ENCODE data around the gene PTCRA. TPM values are rescaled to one million over a fixed set of nuclear protein-coding genes. Genes with fewer than 3 reads are reported as not detected.
A peak's percentile ranks its signal among the peaks of the same experiment; 100 is the strongest.

Gene PTCRA
- total and polyA plus RNA-seq, 2 of the 4 experiments (the other 2 are of a cell fraction) = not detected

DNA sequence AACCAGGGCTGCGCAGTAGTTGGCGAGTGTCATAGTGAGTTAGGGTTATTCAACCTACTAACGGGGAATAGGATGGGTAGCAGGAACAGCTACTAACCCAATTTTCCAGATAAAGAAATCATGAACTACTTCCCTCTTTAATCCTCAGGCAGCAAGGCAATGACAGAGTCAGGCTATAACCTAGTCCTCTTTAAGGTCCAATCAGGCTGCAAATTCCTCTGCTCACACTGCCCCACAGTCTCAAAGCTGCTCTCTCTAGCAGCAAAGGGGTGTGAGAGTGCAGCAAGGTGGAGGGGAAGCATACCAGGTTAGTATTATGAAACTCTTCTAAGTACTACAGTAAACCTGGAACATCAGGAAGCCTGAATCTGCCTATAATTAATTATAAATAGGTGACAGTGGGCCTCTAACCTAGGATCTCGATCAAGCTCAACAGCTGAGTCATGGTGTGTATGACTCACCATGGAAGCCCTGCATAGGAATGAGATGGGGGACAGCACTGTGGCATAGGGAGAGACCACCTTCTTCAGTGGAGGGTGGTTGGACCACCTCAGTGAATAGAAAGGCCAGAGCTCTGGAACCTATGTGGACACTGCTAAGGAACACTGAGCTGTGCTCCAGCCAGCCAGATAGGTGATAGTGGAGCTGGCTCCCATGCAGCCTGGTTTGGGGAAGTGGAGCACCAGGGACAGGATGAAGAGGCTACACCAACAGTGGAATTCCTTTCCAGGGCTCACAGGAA lies 55.2 kb downstream of the PTCRA start:
- ChIA-PET POLR2A (ENCODE audit: unreplicated experiment) (no interaction called here), CTCF (interaction anchor here (1.0 kb wide), 1 partner anchor 39 kb away, joined by 3 read pairs; no protein-coding TSS in a partner anchor)
- Histone ChIP-seq H4K5ac (ENCODE audit: low read depth, low read length) (no peak overlapping the region), H3K56ac (ENCODE audit: extremely low read depth, insufficient read depth, low read length) (no peak overlapping the region), H3K23ac (ENCODE audit: low read depth, low read length) (0 out of 2 replicates have a peak overlapping the region, but pooled peaks have one; percentile 37), H3K4me1 (ENCODE audit: control insufficient read depth, insufficient read depth, low read length) (peaks cover 10% of the 10 kb centered on the region), H3K9ac (ENCODE audit: low read depth, low read length) (no peak overlapping the region), H3K9me3 (ENCODE audit: control insufficient read depth, insufficient read depth, low read length) (no peaks in the 10 kb centered on the region), H2BK120ac (ENCODE audit: low read depth, low read length) (peak overlapping the region; percentile 3; the same call in 1 of the 2 replicates), H4K8ac (ENCODE audit: low read depth in 2 of 2, low read length in 2 of 2) (0 out of 4 replicates have a peak overlapping the region, but pooled peaks of 1 of the 2 experiments have one; percentile 2), H3K4ac (ENCODE audit: low read depth, low read length) (peak overlapping the region; percentile 59), H2BK20ac (ENCODE audit: low read depth, low read length) (no peak overlapping the region), H2AFZ (replicated peaks; ENCODE audit: low read length, poor library complexity) (no peak overlapping the region), H4K20me1 (ENCODE audit: insufficient read depth, low read length) (peaks cover 9% of the 10 kb centered on the region; the same call in 1 of the 2 replicates), H3K27ac (ENCODE audit: insufficient read depth, low read length) (peak overlapping the region; percentile 34; the same call in 1 of the 2 replicates), H4K91ac (ENCODE audit: insufficient read depth, low read depth, low read length) (0 out of 2 replicates have a peak overlapping the region, but pooled peaks have one; percentile 6), H3K4me3 (ENCODE audit: insufficient read depth, low read depth, low read length) (no peak overlapping the region), H2AK5ac (ENCODE audit: low read depth, low read length) (peak overlapping the region; percentile 44; the same call in 1 of the 2 replicates), H3K27me3 (ENCODE audit: control insufficient read depth, insufficient read depth, low read length) (no peaks in the 10 kb centered on the region), H2AK9ac (replicated peaks; ENCODE audit: low read depth, low read length, poor library complexity) (peak overlapping the region; percentile 38), H3K14ac (replicated peaks; ENCODE audit: low read depth, low read length) (peak overlapping the region; percentile 35; the same call in 1 of the 2 replicates), H3K36me3 (ENCODE audit: control insufficient read depth, insufficient read depth, low read length) (peaks cover 31% of the 10 kb centered on the region), H2BK5ac (ENCODE audit: low read depth, low read length, poor library complexity, severe bottlenecking) (no peak overlapping the region), H3K9me1 (ENCODE audit: insufficient read depth, low read length) (peaks cover 29% of the 10 kb centered on the region), H2BK15ac (ENCODE audit: low read depth, low read length) (peak overlapping the region; percentile 21; the same call in 1 of the 3 replicates), H3K18ac (ENCODE audit: low read depth, low read length) (peak overlapping the region; percentile 35; the same call in 1 of the 2 replicates), H3K4me2 (ENCODE audit: low read depth, low read length) (no peak overlapping the region; the same call in 1 of the 2 replicates), H3K79me1 (ENCODE audit: low read depth in 1 of 2, low read length in 2 of 2) (peaks cover 7 to 43% of the 10 kb centered on the region in 2 experiments)
- in situ Hi-C loops (cut with MboI; ENCODE audit: low sequenced_read_pairs) (no loop called here), intact Hi-C loops (cut with micrococcal nuclease) (no loop called here), dilution Hi-C loops (cut with HindIII; ENCODE audit: low sequenced_read_pairs, unreplicated experiment) (no loop called here)
- TF ChIP-seq, protein P1, sequence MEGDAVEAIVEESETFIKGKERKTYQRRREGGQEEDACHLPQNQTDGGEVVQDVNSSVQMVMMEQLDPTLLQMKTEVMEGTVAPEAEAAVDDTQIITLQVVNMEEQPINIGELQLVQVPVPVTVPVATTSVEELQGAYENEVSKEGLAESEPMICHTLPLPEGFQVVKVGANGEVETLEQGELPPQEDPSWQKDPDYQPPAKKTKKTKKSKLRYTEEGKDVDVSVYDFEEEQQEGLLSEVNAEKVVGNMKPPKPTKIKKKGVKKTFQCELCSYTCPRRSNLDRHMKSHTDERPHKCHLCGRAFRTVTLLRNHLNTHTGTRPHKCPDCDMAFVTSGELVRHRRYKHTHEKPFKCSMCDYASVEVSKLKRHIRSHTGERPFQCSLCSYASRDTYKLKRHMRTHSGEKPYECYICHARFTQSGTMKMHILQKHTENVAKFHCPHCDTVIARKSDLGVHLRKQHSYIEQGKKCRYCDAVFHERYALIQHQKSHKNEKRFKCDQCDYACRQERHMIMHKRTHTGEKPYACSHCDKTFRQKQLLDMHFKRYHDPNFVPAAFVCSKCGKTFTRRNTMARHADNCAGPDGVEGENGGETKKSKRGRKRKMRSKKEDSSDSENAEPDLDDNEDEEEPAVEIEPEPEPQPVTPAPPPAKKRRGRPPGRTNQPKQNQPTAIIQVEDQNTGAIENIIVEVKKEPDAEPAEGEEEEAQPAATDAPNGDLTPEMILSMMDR (conservative IDR thresholded peaks at IDR 0.05; ENCODE audit: low read depth, low read length) = no peak
- TF ChIP-seq CEBPB (IDR thresholded peaks at IDR 0.05; ENCODE audit: low read depth, low read length) = no peak
- no peak for TF ChIP-seq RCOR1 (IDR thresholded peaks at IDR 0.05; ENCODE audit: insufficient replicate concordance, low read length)
- TF ChIP-seq NFE2L2 (IDR thresholded peaks at IDR 0.05; ENCODE audit: low read depth, low read length) = peak; percentile 66
- no peak for TF ChIP-seq MXI1 (IDR thresholded peaks at IDR 0.05; ENCODE audit: borderline replicate concordance, low read depth, low read length)
- no peak for TF ChIP-seq SMC3 (IDR thresholded peaks at IDR 0.05; ENCODE audit: low read depth, low read length)
- TF ChIP-seq FOS (IDR thresholded peaks at IDR 0.05; ENCODE audit: low read depth, low read length) = peak; percentile 55; the same call in 1 of the 2 replicates
- no peak for TF ChIP-seq RAD21 (IDR thresholded peaks at IDR 0.05; ENCODE audit: low read length)
- no peak for TF ChIP-seq BHLHE40 (IDR thresholded peaks at IDR 0.05; ENCODE audit: low read depth, low read length)
- no peak for TF ChIP-seq CHD1 (IDR thresholded peaks at IDR 0.05; ENCODE audit: low read depth, low read length)
- TF ChIP-seq RFX5 (IDR thresholded peaks at IDR 0.05; ENCODE audit: low read depth, low read length) = no peak
- BruUV-seq (replicated peaks) = no TSS peak
- ATAC-seq (ENCODE audit: low read depth) = peak; percentile 70
- DNase-seq = peak; percentile 34
- no CpG with 5 or more reads among the region's 4 CpGs for WGBS, 2 experiments (ENCODE audit: extremely low coverage in 2 of 2, insufficient read length in 1 of 2)
